RWPE1 (cell line): Measurements from ENCODE around the gene EPHB2.

Source experiments
- CTCF ChIA-PET: fragments of 350-600 bp; sonication (Branson Sonifier 250); formaldehyde crosslinking; extraction: SDS; loops from one replicate; lab custom pipeline; 2021; lab: Yijun Ruan, JAX
- POLR2A ChIA-PET: fragments of 400-600 bp; formaldehyde crosslinking; extraction: SDS; loops from one replicate; lab custom pipeline; 2020; ENCODE audit warnings: antibody characterized with exemption; ENCODE audit not compliant: low non-redundant PET; lab: Yijun Ruan, JAX
- DNase-seq: peaks from one replicate; pipeline ENCODE4 v3.0.0; 2012; ENCODE audit warnings: low spot score
- H3K27ac ChIP-seq: fragments of 450-650 bp; 2 replicates; pipeline ENCODE4 v1.5.1; 2017
- TF ChIP-seq, protein P1 (sequence below): fragments of 450-650 bp; conservative IDR thresholded peaks from 2 replicates; pipeline ENCODE4 v1.5.1; 2017; ENCODE audit warnings: low read depth, mild to moderate bottlenecking

The EPHB2 gene

DNA sequence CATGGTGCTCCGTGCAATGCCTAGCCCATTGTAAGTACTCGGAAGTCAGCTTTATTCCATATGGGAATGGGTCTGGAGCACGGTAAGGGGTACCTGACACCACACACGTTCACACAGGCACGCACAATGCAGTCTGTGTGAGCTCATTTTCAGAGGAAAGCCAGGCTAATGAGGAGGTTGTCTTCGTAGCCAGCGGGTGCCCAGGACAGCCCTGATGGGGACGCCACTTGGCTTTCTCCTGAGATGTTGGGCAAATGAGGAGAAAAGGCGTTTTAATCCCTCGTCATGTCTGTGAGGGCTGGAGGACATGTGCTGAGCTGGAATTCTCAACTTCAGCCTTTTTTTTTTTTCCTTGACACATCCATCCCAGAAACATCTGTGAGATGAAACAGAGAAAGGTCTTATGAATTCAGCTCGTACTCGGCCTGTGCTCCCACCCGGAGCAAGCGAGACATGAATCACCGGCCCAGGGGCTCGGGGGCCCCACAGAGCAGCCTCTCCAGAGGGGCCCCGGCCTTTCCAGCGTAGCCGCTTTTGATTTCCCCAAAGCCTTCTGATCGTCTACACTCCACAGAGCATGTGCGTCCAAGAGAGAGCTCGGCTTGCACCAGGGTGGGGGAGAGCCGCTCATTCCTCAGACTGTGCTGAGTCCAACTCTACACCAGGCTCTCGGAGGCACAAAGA lies 125.1 kb downstream of the EPHB2 start:
- no peak for DNase-seq
- ChIA-PET POLR2A (no interaction called here), CTCF (interaction anchor here (0.7 kb wide), 1 partner anchor 192 kb away, joined by 4 read pairs; the partner anchor contains the start of gene C1QC)
- TF ChIP-seq, protein P1, sequence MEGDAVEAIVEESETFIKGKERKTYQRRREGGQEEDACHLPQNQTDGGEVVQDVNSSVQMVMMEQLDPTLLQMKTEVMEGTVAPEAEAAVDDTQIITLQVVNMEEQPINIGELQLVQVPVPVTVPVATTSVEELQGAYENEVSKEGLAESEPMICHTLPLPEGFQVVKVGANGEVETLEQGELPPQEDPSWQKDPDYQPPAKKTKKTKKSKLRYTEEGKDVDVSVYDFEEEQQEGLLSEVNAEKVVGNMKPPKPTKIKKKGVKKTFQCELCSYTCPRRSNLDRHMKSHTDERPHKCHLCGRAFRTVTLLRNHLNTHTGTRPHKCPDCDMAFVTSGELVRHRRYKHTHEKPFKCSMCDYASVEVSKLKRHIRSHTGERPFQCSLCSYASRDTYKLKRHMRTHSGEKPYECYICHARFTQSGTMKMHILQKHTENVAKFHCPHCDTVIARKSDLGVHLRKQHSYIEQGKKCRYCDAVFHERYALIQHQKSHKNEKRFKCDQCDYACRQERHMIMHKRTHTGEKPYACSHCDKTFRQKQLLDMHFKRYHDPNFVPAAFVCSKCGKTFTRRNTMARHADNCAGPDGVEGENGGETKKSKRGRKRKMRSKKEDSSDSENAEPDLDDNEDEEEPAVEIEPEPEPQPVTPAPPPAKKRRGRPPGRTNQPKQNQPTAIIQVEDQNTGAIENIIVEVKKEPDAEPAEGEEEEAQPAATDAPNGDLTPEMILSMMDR = no peak
- H3K27ac ChIP-seq = no peak overlapping the region

DNA sequence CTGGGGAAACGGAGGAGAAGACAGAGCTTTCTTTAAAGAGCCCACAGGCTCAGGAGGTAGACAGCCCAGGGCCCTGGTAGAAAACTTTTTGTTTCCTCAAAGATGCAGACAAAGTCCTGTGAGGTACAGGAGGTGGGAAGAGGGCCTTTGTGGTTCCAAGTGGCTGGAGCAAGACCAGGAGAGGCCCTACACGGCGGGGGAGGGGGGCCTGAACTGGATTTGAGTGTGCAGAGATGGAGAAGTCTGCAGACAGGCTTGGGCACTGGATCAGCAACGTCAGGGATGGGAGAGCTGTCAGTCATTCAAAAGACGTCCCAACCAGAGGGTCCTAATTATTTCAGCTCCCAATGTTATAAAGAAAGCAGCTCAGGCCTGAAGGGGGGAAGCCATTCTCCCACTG lies 126.2 kb downstream of the EPHB2 start:
- POLR2A ChIA-PET = no interaction called here
- CTCF ChIA-PET = interaction anchor here (0.6 kb wide), 1 partner anchor 251 kb away, joined by 3 read pairs; no protein-coding TSS in a partner anchor
- TF ChIP-seq, protein P1 = no peak
- no peak overlapping the region for H3K27ac ChIP-seq
- DNase-seq = no peak

DNA sequence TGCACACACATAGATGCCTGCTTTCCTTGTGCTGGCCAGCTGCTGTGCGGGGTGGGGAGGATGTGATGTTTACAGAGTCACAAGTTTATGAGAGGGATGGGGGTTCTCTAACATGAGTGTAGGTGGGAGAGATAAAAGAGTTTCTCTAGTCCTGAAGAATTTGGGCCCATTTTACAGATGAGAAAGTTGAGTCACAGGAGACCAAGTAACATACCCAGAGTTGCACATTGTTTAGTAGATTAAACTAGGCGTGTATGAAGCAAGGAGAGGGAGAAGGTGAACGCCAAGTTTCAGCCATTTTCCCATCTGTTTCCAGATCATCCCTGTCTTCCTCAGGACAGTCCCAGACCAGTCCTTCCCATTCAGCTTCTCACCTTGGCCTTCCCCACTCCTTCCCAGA lies 126.7 kb downstream of the EPHB2 start:
- no peak overlapping the region for H3K27ac ChIP-seq
- ChIA-PET CTCF (no interaction called here), POLR2A (no interaction called here)
- TF ChIP-seq, protein P1 = no peak
- DNase-seq = no peak

DNA sequence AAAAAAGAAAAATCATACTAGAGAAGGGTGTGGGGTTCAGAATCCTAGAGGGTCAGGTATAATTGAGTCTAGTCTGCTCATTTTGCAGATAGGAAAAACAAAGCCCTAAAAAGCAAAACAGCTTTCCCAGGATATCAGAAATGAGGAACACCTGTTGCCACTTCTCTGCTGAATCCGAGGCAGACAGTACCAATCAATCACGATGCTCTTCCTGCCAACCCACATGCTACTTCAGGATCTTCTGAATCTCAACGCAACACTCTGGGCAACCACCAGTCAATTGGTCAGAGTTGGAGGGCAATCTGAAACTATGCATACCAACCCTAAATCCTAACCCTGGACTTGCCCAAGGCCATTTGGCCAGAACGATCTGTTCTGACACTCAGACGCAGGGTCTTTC lies 128.3 kb downstream of the EPHB2 start:
- ChIA-PET POLR2A (no interaction called here), CTCF (no interaction called here)
- no peak overlapping the region for H3K27ac ChIP-seq
- TF ChIP-seq, protein P1 = no peak
- DNase-seq = no peak

DNA sequence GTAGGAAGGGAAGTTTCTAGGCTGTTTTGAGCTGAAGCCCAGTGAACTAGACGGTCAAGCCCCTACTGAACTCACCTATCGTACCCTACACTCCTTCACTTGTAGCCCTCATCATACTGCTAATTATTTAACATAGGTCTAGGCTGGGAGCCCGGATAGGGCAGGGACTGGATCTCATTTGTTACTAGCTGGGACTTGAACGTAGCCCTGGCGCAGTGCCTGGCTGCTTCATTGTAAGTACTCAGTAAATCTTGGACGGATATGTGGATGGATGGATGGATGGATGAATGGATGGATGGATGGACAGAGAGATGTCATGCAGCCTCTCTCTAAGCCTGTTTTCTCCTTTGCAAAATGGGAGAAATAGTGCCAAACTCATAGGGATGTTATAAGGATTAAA lies 129.2 kb downstream of the EPHB2 start:
- DNase-seq = no peak
- ChIA-PET CTCF (interaction anchor here (0.6 kb wide), 1 partner anchor 184 kb away, joined by 3 read pairs; no protein-coding TSS in a partner anchor), POLR2A (no interaction called here)
- TF ChIP-seq, protein P1 = no peak
- no peak overlapping the region for H3K27ac ChIP-seq

DNA sequence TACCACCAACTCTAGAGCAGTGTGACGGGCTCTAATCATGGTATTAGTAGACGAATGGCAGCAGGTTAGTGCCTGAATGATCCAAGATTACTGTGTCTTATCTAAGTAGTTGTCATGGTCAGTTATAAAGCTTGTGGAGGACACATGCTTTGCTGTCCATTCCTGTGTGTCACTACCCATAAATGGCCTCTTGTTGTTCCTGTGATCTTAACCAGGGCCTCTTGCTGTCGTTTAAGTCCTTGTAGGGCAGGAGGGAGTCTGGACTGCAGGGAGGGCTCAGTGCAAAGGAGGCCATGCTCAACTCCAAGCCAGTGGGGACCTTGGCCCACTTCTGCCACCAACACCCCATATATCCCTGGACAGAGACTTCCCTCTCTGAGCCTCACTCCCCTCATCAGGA lies 130.5 kb downstream of the EPHB2 start:
- no peak for DNase-seq
- POLR2A ChIA-PET = no interaction called here
- CTCF ChIA-PET = no interaction called here
- H3K27ac ChIP-seq = no peak overlapping the region
- TF ChIP-seq, protein P1 = no peak
